GM12878 (cell line): ENCODE measurements around the gene ETF1. TPM values are rescaled to one million over a fixed set of nuclear protein-coding genes. Genes with fewer than 3 reads are reported as not detected.

Experiments used
- ATAC-seq: fragments of 200-7000 bp; cut with Tn5 transposase; 3 replicates; pipeline ENCODE4 v1.9.1; 2020; ENCODE audit warnings: mild to moderate bottlenecking, moderate library complexity
- BruUV-seq: library from RNA; stranded (reverse); fragments of 400-500 nt; replicated peaks from 2 replicates; lab custom pipeline; 2021; lab: Mats Ljungman, UMichigan
- CTCF ChIA-PET: fragments of 300-600 bp; sonication (Branson Sonifier 250); formaldehyde crosslinking; extraction: SDS; loops from one replicate; lab custom pipeline; 2021; ENCODE audit warnings: inconsistent platforms; lab: Yijun Ruan, JAX
- POLR2A ChIA-PET: fragments of 350-600 bp; formaldehyde crosslinking; extraction: SDS; loops from one replicate; lab custom pipeline; 2021; ENCODE audit warnings: inconsistent platforms; lab: Charles Lee
- RAD21 ChIA-PET: fragments of 300-600 bp; sonication (Branson Sonifier 250); formaldehyde crosslinking; loops from one replicate; lab custom pipeline; 2023; ENCODE audit warnings: antibody characterized with exemption; ENCODE audit not compliant: unreplicated experiment; lab: Charles Lee
- SMC1A ChIA-PET: fragments of 300-600 bp; sonication (Branson Sonifier 250); formaldehyde crosslinking; loops from one replicate; lab custom pipeline; 2023; ENCODE audit not compliant: unreplicated experiment, uncharacterized antibody; lab: Charles Lee
- DNase-seq: peaks from one replicate; pipeline ENCODE4 v3.0.0-alpha.2; 2011; ENCODE audit warnings: low read depth, low spot score
- FAIRE-seq: peaks from 3 replicates; lab custom pipeline; 2011; peaks lifted over from hg19 to GRCh38; lab: Jason Lieb, UNC
- H2AFZ ChIP-seq: 2 replicates; pipeline ENCODE4 v1.6.0; 2011; ENCODE audit warnings: low read depth, low read length, control low read depth; ENCODE audit not compliant: control insufficient read depth
- H3K27ac ChIP-seq: 2 replicates; pipeline ENCODE4 v1.5.1; 2011; ENCODE audit warnings: control low read depth; ENCODE audit not compliant: control insufficient read depth, insufficient read depth
- H3K27me3 ChIP-seq, 2 experiments: replicated peaks in 1 of 2; 2 replicates each; pipeline versions ENCODE4 v1.6.0 to v1.6.1; 2011; ENCODE audit warnings: low read length in 1 of 2; ENCODE audit not compliant: control insufficient read depth in 2 of 2, insufficient read depth in 2 of 2
- H3K36me3 ChIP-seq, 2 experiments: 2 replicates each; pipeline ENCODE4 v1.5.1; 2011; ENCODE audit warnings: low read length in 1 of 2; ENCODE audit not compliant: control insufficient read depth in 2 of 2, insufficient read depth in 2 of 2
- H3K4me1 ChIP-seq: 2 replicates; pipeline ENCODE4 v1.6.1; 2011; ENCODE audit warnings: mild to moderate bottlenecking, low read length, moderate library complexity, mixed read lengths; ENCODE audit not compliant: control insufficient read depth, insufficient read depth
- H3K4me2 ChIP-seq: 2 replicates; pipeline ENCODE4 v1.6.0; 2011; ENCODE audit warnings: control low read depth; ENCODE audit not compliant: control insufficient read depth, insufficient read depth
- H3K4me3 ChIP-seq: fragments of 200-600 bp; sonication (generic); 2 replicates; pipeline ENCODE4 v1.5.1; 2016
- H3K79me2 ChIP-seq: 2 replicates; pipeline ENCODE4 v1.6.0; 2011; ENCODE audit warnings: low read length; ENCODE audit not compliant: control insufficient read depth, insufficient read depth
- H3K9ac ChIP-seq: 2 replicates; pipeline ENCODE4 v1.8.0; 2011; ENCODE audit warnings: low read length, control low read depth, mixed read lengths; ENCODE audit not compliant: control insufficient read depth, insufficient read depth
- H3K9me3 ChIP-seq: replicated peaks from 3 replicates; pipeline ENCODE4 v1.5.1; 2011; ENCODE audit warnings: mild to moderate bottlenecking, low read length; ENCODE audit not compliant: control insufficient read depth, insufficient read depth
- H4K20me1 ChIP-seq: 2 replicates; pipeline ENCODE4 v1.6.0; 2011; ENCODE audit not compliant: control insufficient read depth, insufficient read depth
- EP300 ChIP-seq, 2 experiments: fragments of 150-350 bp in 1 of 2; IDR thresholded peaks; 2 replicates each; pipeline ENCODE4 v1.6.1; 2011 to 2012; ENCODE audit warnings: low read depth in 2 of 2, low read length in 2 of 2, borderline replicate concordance in 1 of 2, improper control_type of control experiment in 1 of 2, inconsistent platforms in 1 of 2; ENCODE audit not compliant: control insufficient read depth in 1 of 2
- HCFC1 ChIP-seq: fragments of 150-350 bp; IDR thresholded peaks from 2 replicates; pipeline ENCODE4 v1.6.1; 2014; ENCODE audit warnings: low read length
- IRF4 ChIP-seq: IDR thresholded peaks from 2 replicates; pipeline ENCODE4 v1.6.1; 2011; ENCODE audit warnings: low read depth, low read length
- PML ChIP-seq: IDR thresholded peaks from 2 replicates; pipeline ENCODE4 v1.6.1; 2012; ENCODE audit warnings: low read length, inconsistent platforms
- POU2F2 ChIP-seq: IDR thresholded peaks from 3 replicates; pipeline ENCODE4 v1.6.1; 2011; ENCODE audit warnings: low read depth, mild to moderate bottlenecking, low read length, borderline replicate concordance
- RCOR1 ChIP-seq: conservative IDR thresholded peaks from 2 replicates; pipeline ENCODE4 v1.6.1; 2012; ENCODE audit warnings: low read depth, low read length, improper control_type of control experiment
- RUNX3 ChIP-seq: IDR thresholded peaks from 2 replicates; pipeline ENCODE4 v1.6.1; 2012; ENCODE audit warnings: low read length, inconsistent platforms
- SIX5 ChIP-seq: IDR thresholded peaks from 2 replicates; pipeline ENCODE4 v1.6.1; 2011; ENCODE audit warnings: mild to moderate bottlenecking, low read depth, low read length, moderate library complexity; ENCODE audit not compliant: severe bottlenecking
- TBL1XR1 ChIP-seq: IDR thresholded peaks from 2 replicates; pipeline ENCODE4 v1.6.1; 2012; ENCODE audit warnings: low read depth, low read length, improper control_type of control experiment
- WGBS: methylation state at CpG from one replicate; pipeline ENCODE4 v1.1.6; 2016; ENCODE audit warnings: low lambda C conversion rate; ENCODE audit not compliant: insufficient replicate concordance, insufficient coverage; ENCODE audit errors: missing lambda C conversion rate; 5-methylcytosine and 5-hydroxymethylcytosine counted together
- in situ Hi-C: fragments of 300-500 bp; cut with MboI; formaldehyde crosslinking; loops from 9 replicates; pipeline ENCODE4 v1.14.3; 2018; ENCODE audit warnings: mixed read lengths
- intact Hi-C: fragments of 100-400 bp; cut with micrococcal nuclease; formaldehyde crosslinking; loops from one replicate; pipeline ENCODE4 v1.14.2; 2022; ENCODE audit not compliant: unreplicated experiment
- polyA plus RNA-seq, 11 experiments: library from polyadenylated mRNA; depleted of rRNA in 4 of 11; unstranded in 6 of 11; stranded (reverse) in 5 of 11; fragments of >200 nt; fragmentation: Nextera tagmentation in 4 of 11; fragmentation: Illumina TruSeq in 1 of 11; extraction: Ambion mirVana in 4 of 11; extraction: Trizol in 1 of 11; gene quantifications; 1 replicate in 1 of 11; 2 replicates in 10 of 11; pipeline versions ENCODE4 v1.2.1 to v1.2.3, GENCODE V29; 2011 to 2016; ENCODE audit warnings: inconsistent platforms in 2 of 11, missing spikeins in 2 of 11, low read depth in 1 of 11
- total RNA-seq, 4 experiments: library from RNA; depleted of rRNA in 3 of 4; stranded (reverse); fragments of >200 nt in 3 of 4; fragmentation: Illumina TruSeq in 1 of 4; extraction: Trizol in 1 of 4; gene quantifications; 2 replicates each; pipeline versions ENCODE4 v1.2.1 to v1.2.3, GENCODE V29; 2013 to 2021
- TF ChIP-seq, protein P1 (sequence below): fragments of 450-650 bp; IDR thresholded peaks from 2 replicates; pipeline ENCODE4 v1.6.1; 2017; ENCODE audit warnings: mild to moderate bottlenecking
- TF ChIP-seq, protein P2 (sequence below): fragments of 450-650 bp; IDR thresholded peaks from 2 replicates; pipeline ENCODE4 v1.6.1; 2016; ENCODE audit warnings: mild to moderate bottlenecking

The ETF1 gene
- total and polyA plus RNA-seq, 10 of the 15 experiments (the other 5 are each of a cell fraction or from before 2014, with no cell fraction given), result 29.8 to 145 (median 108) TPM

DNA sequence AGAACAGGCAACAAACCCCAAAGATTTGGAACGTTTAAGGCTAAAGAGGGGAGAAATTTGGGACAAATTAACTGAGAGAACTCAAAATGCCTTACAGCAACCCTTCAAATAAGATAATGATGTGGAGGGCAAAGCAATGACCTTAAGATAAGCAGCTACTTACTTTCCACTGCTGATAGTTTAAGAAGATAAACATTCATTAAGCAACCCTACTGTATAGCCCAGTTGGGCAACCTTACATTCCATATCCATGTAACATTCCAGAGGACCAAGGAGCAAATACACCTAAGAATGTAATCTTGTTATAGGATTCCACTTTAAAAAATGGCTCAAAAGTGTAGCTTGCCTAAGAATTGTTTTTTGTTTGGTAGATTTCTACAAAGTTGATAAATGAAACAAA is 14.8 kb downstream of the ETF1 start:
- Histone ChIP-seq H3K9me3 (no peaks in the 10 kb centered on the region), H3K79me2 (peaks cover 62% of the 10 kb centered on the region), H2AFZ (no peak overlapping the region), H3K9ac (no peak overlapping the region), H3K36me3 (peaks cover 4 to 15% of the 10 kb centered on the region in 2 experiments; a peak in 2 of 4 replicates), H3K27ac (no peak overlapping the region), H3K4me3 (no peak overlapping the region), H4K20me1 (peaks cover 8% of the 10 kb centered on the region), H3K27me3 (no peaks in the 10 kb centered on the region), H3K4me1 (no peaks in the 10 kb centered on the region), H3K4me2 (no peak overlapping the region)
- no TSS peak for BruUV-seq
- ATAC-seq (no peak), FAIRE-seq (no peak), DNase-seq (no peak)
- CTCF ChIA-PET, result interaction anchor here (2.8 kb wide), 1 partner anchor 25 kb away, joined by 9 read pairs; no protein-coding TSS in a partner anchor
- TF ChIP-seq TBL1XR1 (no peak), RUNX3 (no peak), POU2F2 (no peak), RCOR1 (no peak), EP300 (IDR thresholded peaks at IDR 0.05; ENCODE audit: borderline replicate concordance in 1 of 2, control insufficient read depth in 1 of 2, low read depth in 2 of 2, low read length in 2 of 2) (no peak), SIX5 (no peak), HCFC1 (no peak), IRF4 (no peak), PML (no peak)
- TF ChIP-seq, protein P1, sequence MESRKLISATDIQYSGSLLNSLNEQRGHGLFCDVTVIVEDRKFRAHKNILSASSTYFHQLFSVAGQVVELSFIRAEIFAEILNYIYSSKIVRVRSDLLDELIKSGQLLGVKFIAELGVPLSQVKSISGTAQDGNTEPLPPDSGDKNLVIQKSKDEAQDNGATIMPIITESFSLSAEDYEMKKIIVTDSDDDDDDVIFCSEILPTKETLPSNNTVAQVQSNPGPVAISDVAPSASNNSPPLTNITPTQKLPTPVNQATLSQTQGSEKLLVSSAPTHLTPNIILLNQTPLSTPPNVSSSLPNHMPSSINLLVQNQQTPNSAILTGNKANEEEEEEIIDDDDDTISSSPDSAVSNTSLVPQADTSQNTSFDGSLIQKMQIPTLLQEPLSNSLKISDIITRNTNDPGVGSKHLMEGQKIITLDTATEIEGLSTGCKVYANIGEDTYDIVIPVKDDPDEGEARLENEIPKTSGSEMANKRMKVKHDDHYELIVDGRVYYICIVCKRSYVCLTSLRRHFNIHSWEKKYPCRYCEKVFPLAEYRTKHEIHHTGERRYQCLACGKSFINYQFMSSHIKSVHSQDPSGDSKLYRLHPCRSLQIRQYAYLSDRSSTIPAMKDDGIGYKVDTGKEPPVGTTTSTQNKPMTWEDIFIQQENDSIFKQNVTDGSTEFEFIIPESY, result no peak
- TF ChIP-seq, protein P2, sequence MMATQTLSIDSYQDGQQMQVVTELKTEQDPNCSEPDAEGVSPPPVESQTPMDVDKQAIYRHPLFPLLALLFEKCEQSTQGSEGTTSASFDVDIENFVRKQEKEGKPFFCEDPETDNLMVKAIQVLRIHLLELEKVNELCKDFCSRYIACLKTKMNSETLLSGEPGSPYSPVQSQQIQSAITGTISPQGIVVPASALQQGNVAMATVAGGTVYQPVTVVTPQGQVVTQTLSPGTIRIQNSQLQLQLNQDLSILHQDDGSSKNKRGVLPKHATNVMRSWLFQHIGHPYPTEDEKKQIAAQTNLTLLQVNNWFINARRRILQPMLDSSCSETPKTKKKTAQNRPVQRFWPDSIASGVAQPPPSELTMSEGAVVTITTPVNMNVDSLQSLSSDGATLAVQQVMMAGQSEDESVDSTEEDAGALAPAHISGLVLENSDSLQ, result no peak
- in situ Hi-C loops (no loop called here), intact Hi-C loops (no loop called here)
- SMC1A ChIA-PET, result interaction anchor here (1.6 kb wide), 1 partner anchor 16 kb away, joined by 5 read pairs; the partner anchor contains the start of gene ETF1
- POLR2A ChIA-PET, result no interaction called here
- RAD21 ChIA-PET, result no interaction called here
- WGBS, result 100% methylated on average over 1 of the region's 1 CpG
